Measurements from ENCODE around the gene BRF1.

The BRF1 gene

GRCh38 chr14:105206873-105207272 is 93.9 kb downstream of the BRF1 start:
- peaks cover 21% of the 10 kb centered on the region for H3K4me1 ChIP-seq
- no peak overlapping the region for H3K4me3 ChIP-seq (ENCODE audit: low read depth, low read length)

GRCh38 chr14:105205673-105206208 is 95.1 kb downstream of the BRF1 start:
- H3K4me3 ChIP-seq (ENCODE audit: low read depth, low read length): no peak overlapping the region
- H3K4me1 ChIP-seq: peaks cover 27% of the 10 kb centered on the region
- peaks cover 9% of the 10 kb centered on the region for H3K36me3 ChIP-seq
- H3K9me3 ChIP-seq: no peaks in the 10 kb centered on the region
- H3K27me3 ChIP-seq: no peaks in the 10 kb centered on the region
- TF ChIP-seq CTCF (IDR thresholded peaks at IDR 0.05; ENCODE audit: low read depth, low read length): no peak
- DNase-seq: no peak

More at GRCh38 chr14:105206873-105207272, 93.9 kb downstream of the BRF1 start:
- no peak for TF ChIP-seq CTCF (IDR thresholded peaks at IDR 0.05; ENCODE audit: low read depth, low read length)
- no peaks in the 10 kb centered on the region for H3K27me3 ChIP-seq
- DNase-seq: no peak
- peaks cover 9% of the 10 kb centered on the region for H3K36me3 ChIP-seq
- H3K9me3 ChIP-seq: no peaks in the 10 kb centered on the region

- H3K36me3 ChIP-seq: peaks cover 7% of the 10 kb centered on the region
- no peaks in the 10 kb centered on the region for H3K9me3 ChIP-seq
- no peak for DNase-seq
- H3K4me1 ChIP-seq: peaks cover 27% of the 10 kb centered on the region
- TF ChIP-seq CTCF (IDR thresholded peaks at IDR 0.05; ENCODE audit: low read depth, low read length): no peak
- no peak overlapping the region for H3K4me3 ChIP-seq (ENCODE audit: low read depth, low read length)
- H3K27me3 ChIP-seq: no peaks in the 10 kb centered on the region
Observed at GRCh38 chr14:105204931-105205672, 95.7 kb downstream of the BRF1 start.

GRCh38 chr14:105204206-105204930 is 96.4 kb downstream of the BRF1 start:
- no peak for DNase-seq
- Histone ChIP-seq H3K4me3 (ENCODE audit: low read depth, low read length) (no peak overlapping the region), H3K27me3 (no peaks in the 10 kb centered on the region), H3K9me3 (no peaks in the 10 kb centered on the region), H3K4me1 (peaks cover 24% of the 10 kb centered on the region), H3K36me3 (peaks cover under 1% of the 10 kb centered on the region; the same call in 1 of the 2 replicates)
- TF ChIP-seq CTCF (IDR thresholded peaks at IDR 0.05; ENCODE audit: low read depth, low read length): no peak

- H3K36me3 ChIP-seq: no peaks in the 10 kb centered on the region
- no peak for DNase-seq
- no peaks in the 10 kb centered on the region for H3K9me3 ChIP-seq
- H3K4me1 ChIP-seq: peaks cover 19% of the 10 kb centered on the region
- no peak overlapping the region for H3K4me3 ChIP-seq (ENCODE audit: low read depth, low read length)
- TF ChIP-seq CTCF (IDR thresholded peaks at IDR 0.05; ENCODE audit: low read depth, low read length): no peak
- no peaks in the 10 kb centered on the region for H3K27me3 ChIP-seq
Observed at GRCh38 chr14:105203701-105204100, 97.1 kb downstream of the BRF1 start.
